SHP77 treated with DMSO at 0.1 percent for 48 hours (cell line): Measurements from ENCODE around the gene ORAI1.
"Not testable (repeated sequence)": the region's sequence is repeated elsewhere in the genome, so short reads cannot be mapped to it uniquely, and the experiment has no call there.

Experiments used
- DNase-seq: peaks from one replicate; lab custom pipeline; 2025; lab: John Stamatoyannopoulos, UW

Gene ORAI1

GRCh38 chr12:121603581-121603980 is 22.7 kb upstream of the ORAI1 start:
- DNase-seq, result no peak

- DNase-seq, result no peak
These were observed 18.0 kb upstream of the ORAI1 start for GRCh38 chr12:121608301-121608700.

GRCh38 chr12:121610239-121611149 is 15.8 kb upstream of the ORAI1 start:
- DNase-seq, result no peak

- DNase-seq, result no peak
These were observed 15.0 kb upstream of the ORAI1 start for GRCh38 chr12:121611306-121611705.

GRCh38 chr12:121613462-121613861 is 12.9 kb upstream of the ORAI1 start:
- no peak for DNase-seq

GRCh38 chr12:121614872-121615467 is 11.4 kb upstream of the ORAI1 start:
- DNase-seq, result no peak

GRCh38 chr12:121618659-121619233 is 7.6 kb upstream of the ORAI1 start:
- no peak for DNase-seq

- no peak for DNase-seq
These were observed 5.9 kb upstream of the ORAI1 start for GRCh38 chr12:121620333-121620891.

GRCh38 chr12:121626853-121627640 is 717 bp downstream of the ORAI1 start:
- no peak for DNase-seq

GRCh38 chr12:121628037-121628436 is 1.7 kb downstream of the ORAI1 start:
- no peak for DNase-seq

- DNase-seq, result no peak
These were observed 2.2 kb downstream of the ORAI1 start for GRCh38 chr12:121628536-121628935.

- DNase-seq, result no peak
These were observed 4.5 kb downstream of the ORAI1 start for GRCh38 chr12:121630791-121631355.

- no peak for DNase-seq
These were observed 6.0 kb downstream of the ORAI1 start for GRCh38 chr12:121632069-121632970.

GRCh38 chr12:121633833-121634196 is 7.5 kb downstream of the ORAI1 start:
- not testable (repeated sequence) for DNase-seq

GRCh38 chr12:121634836-121635235 is 8.5 kb downstream of the ORAI1 start:
- no peak for DNase-seq

- no peak for DNase-seq
These were observed 11.0 kb downstream of the ORAI1 start for GRCh38 chr12:121637231-121637914.

GRCh38 chr12:121638298-121639202 is 12.2 kb downstream of the ORAI1 start:
- no peak for DNase-seq

GRCh38 chr12:121641343-121641630 is 15.0 kb downstream of the ORAI1 start:
- DNase-seq, result no peak

- DNase-seq, result no peak
These were observed 22.2 kb downstream of the ORAI1 start for GRCh38 chr12:121648458-121649028.
